Measurements from ENCODE around the gene PDYN.

The PDYN gene

DNA sequence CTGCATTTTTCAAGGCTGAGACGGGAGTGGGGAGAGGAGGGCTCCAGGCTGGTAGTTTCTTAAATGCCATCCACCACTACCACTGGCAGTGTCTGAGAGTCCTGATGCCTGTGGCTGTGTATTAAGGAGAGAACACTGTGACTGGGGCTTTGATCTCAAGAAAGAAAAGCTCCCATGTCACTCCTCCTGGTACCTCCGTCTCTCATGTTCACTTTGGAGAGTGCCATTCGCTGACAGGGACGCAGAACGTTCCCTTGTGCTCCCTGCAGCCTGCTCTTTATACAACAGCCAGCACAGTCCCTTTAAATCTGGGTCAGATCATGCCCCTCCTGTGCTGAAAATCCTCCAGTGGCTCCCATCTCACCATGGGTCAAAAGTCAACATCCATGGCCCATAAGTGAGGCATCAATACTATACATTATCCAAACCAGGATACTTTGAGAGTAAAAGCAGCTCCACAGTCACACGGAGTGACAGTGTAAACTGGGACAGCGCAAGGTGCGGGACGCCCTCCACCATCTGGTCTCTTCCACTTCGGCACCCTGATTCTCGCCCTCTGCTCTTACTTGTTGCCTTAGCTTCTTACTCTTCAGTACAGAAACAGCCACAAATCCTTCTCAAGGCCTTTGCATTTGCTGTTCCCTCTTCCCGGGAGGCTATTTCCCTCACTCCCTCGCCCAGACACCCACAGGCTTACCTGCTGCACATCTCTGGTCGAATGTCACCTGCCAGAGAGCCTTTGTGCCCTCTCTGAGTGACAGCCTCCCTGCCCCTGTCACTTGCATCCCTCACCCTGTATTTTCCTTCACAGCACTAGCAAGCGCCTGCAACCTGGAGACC lies 20.0 kb downstream of the PDYN start:
- ATAC-seq, result no peak
- TF ChIP-seq, protein P1, sequence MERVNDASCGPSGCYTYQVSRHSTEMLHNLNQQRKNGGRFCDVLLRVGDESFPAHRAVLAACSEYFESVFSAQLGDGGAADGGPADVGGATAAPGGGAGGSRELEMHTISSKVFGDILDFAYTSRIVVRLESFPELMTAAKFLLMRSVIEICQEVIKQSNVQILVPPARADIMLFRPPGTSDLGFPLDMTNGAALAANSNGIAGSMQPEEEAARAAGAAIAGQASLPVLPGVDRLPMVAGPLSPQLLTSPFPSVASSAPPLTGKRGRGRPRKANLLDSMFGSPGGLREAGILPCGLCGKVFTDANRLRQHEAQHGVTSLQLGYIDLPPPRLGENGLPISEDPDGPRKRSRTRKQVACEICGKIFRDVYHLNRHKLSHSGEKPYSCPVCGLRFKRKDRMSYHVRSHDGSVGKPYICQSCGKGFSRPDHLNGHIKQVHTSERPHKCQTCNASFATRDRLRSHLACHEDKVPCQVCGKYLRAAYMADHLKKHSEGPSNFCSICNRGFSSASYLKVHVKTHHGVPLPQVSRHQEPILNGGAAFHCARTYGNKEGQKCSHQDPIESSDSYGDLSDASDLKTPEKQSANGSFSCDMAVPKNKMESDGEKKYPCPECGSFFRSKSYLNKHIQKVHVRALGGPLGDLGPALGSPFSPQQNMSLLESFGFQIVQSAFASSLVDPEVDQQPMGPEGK (CRISPR knock-in tag; IDR thresholded peaks at IDR 0.05; ENCODE audit: borderline replicate concordance), result no peak
- TF ChIP-seq CSDC2 (CRISPR knock-in tag; IDR thresholded peaks at IDR 0.05) (no peak), TCF4 (CRISPR knock-in tag; IDR thresholded peaks at IDR 0.05; ENCODE audit: borderline replicate concordance) (no peak), POU6F1 (CRISPR knock-in tag; IDR thresholded peaks at IDR 0.05; ENCODE audit: borderline replicate concordance, low read depth) (no peak), BACH2 (CRISPR knock-in tag; IDR thresholded peaks at IDR 0.05; ENCODE audit: borderline replicate concordance) (no peak), ZNF8 (CRISPR knock-in tag; IDR thresholded peaks at IDR 0.05) (no peak), ISL1 (CRISPR knock-in tag; IDR thresholded peaks at IDR 0.05) (no peak), ARNTL (CRISPR knock-in tag; IDR thresholded peaks at IDR 0.05; ENCODE audit: borderline replicate concordance, low read depth) (no peak), ZFP30 (CRISPR knock-in tag; IDR thresholded peaks at IDR 0.05) (no peak), ZC3H10 (CRISPR knock-in tag; IDR thresholded peaks at IDR 0.05) (no peak), RARB (CRISPR knock-in tag; IDR thresholded peaks at IDR 0.05) (no peak), ZFP3 (CRISPR knock-in tag; IDR thresholded peaks at IDR 0.05) (no peak), ESRRG (CRISPR knock-in tag; IDR thresholded peaks at IDR 0.05) (no peak), CREB5 (CRISPR knock-in tag; IDR thresholded peaks at IDR 0.05; ENCODE audit: low read depth) (no peak), SNAI2 (CRISPR knock-in tag; IDR thresholded peaks at IDR 0.05) (no peak), ZNF565 (CRISPR knock-in tag; conservative IDR thresholded peaks at IDR 0.05; ENCODE audit: low read depth) (no peak), GLIS3 (CRISPR knock-in tag; IDR thresholded peaks at IDR 0.05) (no peak), PPARA (CRISPR knock-in tag; IDR thresholded peaks at IDR 0.05; ENCODE audit: borderline replicate concordance) (no peak), TOX (CRISPR knock-in tag; IDR thresholded peaks at IDR 0.05; ENCODE audit: borderline replicate concordance) (no peak)
- TF ChIP-seq, protein P2, sequence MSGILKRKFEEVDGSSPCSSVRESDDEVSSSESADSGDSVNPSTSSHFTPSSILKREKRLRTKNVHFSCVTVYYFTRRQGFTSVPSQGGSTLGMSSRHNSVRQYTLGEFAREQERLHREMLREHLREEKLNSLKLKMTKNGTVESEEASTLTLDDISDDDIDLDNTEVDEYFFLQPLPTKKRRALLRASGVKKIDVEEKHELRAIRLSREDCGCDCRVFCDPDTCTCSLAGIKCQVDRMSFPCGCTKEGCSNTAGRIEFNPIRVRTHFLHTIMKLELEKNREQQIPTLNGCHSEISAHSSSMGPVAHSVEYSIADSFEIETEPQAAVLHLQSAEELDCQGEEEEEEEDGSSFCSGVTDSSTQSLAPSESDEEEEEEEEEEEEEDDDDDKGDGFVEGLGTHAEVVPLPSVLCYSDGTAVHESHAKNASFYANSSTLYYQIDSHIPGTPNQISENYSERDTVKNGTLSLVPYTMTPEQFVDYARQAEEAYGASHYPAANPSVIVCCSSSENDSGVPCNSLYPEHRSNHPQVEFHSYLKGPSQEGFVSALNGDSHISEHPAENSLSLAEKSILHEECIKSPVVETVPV (CRISPR knock-in tag; IDR thresholded peaks at IDR 0.05), result no peak

GRCh38 chr20:1971893-1972586 lies 21.8 kb downstream of the PDYN start:
- ATAC-seq, result no peak
- TF ChIP-seq ZFP30 (CRISPR knock-in tag; IDR thresholded peaks at IDR 0.05), result no peak
- no peak for TF ChIP-seq ZNF70 (CRISPR knock-in tag; IDR thresholded peaks at IDR 0.05)
- TF ChIP-seq SNAI2 (CRISPR knock-in tag; IDR thresholded peaks at IDR 0.05), result no peak
- no peak for TF ChIP-seq BACH2 (CRISPR knock-in tag; IDR thresholded peaks at IDR 0.05; ENCODE audit: borderline replicate concordance)
- TF ChIP-seq, protein P2 (CRISPR knock-in tag; IDR thresholded peaks at IDR 0.05), result no peak
- no peak for TF ChIP-seq PPARA (CRISPR knock-in tag; IDR thresholded peaks at IDR 0.05; ENCODE audit: borderline replicate concordance)
- TF ChIP-seq, protein P1 (CRISPR knock-in tag; IDR thresholded peaks at IDR 0.05; ENCODE audit: borderline replicate concordance), result no peak
- TF ChIP-seq RARB (CRISPR knock-in tag; IDR thresholded peaks at IDR 0.05), result no peak
- no peak for TF ChIP-seq ZFP3 (CRISPR knock-in tag; IDR thresholded peaks at IDR 0.05)
- no peak for TF ChIP-seq ISL1 (CRISPR knock-in tag; IDR thresholded peaks at IDR 0.05)
- TF ChIP-seq, protein P3, sequence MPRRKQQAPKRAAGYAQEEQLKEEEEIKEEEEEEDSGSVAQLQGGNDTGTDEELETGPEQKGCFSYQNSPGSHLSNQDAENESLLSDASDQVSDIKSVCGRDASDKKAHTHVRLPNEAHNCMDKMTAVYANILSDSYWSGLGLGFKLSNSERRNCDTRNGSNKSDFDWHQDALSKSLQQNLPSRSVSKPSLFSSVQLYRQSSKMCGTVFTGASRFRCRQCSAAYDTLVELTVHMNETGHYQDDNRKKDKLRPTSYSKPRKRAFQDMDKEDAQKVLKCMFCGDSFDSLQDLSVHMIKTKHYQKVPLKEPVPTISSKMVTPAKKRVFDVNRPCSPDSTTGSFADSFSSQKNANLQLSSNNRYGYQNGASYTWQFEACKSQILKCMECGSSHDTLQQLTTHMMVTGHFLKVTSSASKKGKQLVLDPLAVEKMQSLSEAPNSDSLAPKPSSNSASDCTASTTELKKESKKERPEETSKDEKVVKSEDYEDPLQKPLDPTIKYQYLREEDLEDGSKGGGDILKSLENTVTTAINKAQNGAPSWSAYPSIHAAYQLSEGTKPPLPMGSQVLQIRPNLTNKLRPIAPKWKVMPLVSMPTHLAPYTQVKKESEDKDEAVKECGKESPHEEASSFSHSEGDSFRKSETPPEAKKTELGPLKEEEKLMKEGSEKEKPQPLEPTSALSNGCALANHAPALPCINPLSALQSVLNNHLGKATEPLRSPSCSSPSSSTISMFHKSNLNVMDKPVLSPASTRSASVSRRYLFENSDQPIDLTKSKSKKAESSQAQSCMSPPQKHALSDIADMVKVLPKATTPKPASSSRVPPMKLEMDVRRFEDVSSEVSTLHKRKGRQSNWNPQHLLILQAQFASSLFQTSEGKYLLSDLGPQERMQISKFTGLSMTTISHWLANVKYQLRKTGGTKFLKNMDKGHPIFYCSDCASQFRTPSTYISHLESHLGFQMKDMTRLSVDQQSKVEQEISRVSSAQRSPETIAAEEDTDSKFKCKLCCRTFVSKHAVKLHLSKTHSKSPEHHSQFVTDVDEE (CRISPR knock-in tag; IDR thresholded peaks at IDR 0.05), result no peak
- TF ChIP-seq TCF4 (CRISPR knock-in tag; IDR thresholded peaks at IDR 0.05; ENCODE audit: borderline replicate concordance), result no peak
- no peak for TF ChIP-seq CREB5 (CRISPR knock-in tag; IDR thresholded peaks at IDR 0.05; ENCODE audit: low read depth)
- no peak for TF ChIP-seq TOX (CRISPR knock-in tag; IDR thresholded peaks at IDR 0.05; ENCODE audit: borderline replicate concordance)

Measured in SK-N-SH treated with all-trans-retinoic acid at 6 μM for 48 hours (cell line).